Gastroesophageal sphincter (tissue), 3 donors: ENCODE results near the gene FUT8.

Source experiments
- EP300 ChIP-seq: sonication (generic); formaldehyde crosslinking; IDR thresholded peaks from one replicate; pipeline ENCODE4 v1.6.1; 2017; ENCODE audit warnings: antibody characterized with exemption, mild to moderate bottlenecking
- POLR2A ChIP-seq, 2 donors: fragments of 450-650 bp; IDR thresholded peaks; one replicate each; pipeline ENCODE4 v1.6.1; 2017; ENCODE audit warnings: antibody characterized with exemption in 2 of 2, mild to moderate bottlenecking in 2 of 2, moderate library complexity in 1 of 2
- POLR2AphosphoS5 ChIP-seq: sonication (generic); formaldehyde crosslinking; IDR thresholded peaks from one replicate; pipeline ENCODE4 v1.6.1; 2017; ENCODE audit warnings: antibody characterized with exemption
- TF ChIP-seq, protein P1 (sequence below), 4 experiments: fragments of 200-600 bp in 2 of 4; fragments of 450-650 bp in 2 of 4; sonication (generic) in 1 of 4; IDR thresholded peaks; one replicate each; pipeline ENCODE4 v1.5.1; 2017 to 2019; ENCODE audit warnings: antibody characterized with exemption in 4 of 4, mild to moderate bottlenecking in 2 of 4, moderate library complexity in 2 of 4

DNA sequence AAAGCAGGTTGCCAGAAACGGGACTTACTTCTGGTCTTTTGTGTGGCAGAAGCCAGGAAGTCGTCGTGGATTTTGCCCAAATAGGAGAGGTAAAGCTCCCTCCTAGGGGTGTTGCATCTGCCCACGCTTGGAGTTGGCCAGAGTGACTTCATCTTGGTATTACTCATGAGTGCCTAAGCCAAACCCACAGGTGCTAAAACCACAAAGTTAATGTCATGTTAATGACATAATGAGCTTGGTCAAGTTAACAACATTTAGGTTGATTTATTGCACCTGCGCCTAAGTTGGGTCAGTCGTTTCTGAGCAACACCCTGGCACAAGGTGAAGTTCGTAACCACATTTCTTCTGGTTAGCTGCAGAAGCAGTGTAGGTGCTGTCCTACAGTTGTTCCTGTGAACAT, 225.2 kb downstream of the FUT8 start:
- TF ChIP-seq, protein P1, sequence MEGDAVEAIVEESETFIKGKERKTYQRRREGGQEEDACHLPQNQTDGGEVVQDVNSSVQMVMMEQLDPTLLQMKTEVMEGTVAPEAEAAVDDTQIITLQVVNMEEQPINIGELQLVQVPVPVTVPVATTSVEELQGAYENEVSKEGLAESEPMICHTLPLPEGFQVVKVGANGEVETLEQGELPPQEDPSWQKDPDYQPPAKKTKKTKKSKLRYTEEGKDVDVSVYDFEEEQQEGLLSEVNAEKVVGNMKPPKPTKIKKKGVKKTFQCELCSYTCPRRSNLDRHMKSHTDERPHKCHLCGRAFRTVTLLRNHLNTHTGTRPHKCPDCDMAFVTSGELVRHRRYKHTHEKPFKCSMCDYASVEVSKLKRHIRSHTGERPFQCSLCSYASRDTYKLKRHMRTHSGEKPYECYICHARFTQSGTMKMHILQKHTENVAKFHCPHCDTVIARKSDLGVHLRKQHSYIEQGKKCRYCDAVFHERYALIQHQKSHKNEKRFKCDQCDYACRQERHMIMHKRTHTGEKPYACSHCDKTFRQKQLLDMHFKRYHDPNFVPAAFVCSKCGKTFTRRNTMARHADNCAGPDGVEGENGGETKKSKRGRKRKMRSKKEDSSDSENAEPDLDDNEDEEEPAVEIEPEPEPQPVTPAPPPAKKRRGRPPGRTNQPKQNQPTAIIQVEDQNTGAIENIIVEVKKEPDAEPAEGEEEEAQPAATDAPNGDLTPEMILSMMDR (IDR thresholded peaks at IDR 0.05): no peak
- TF ChIP-seq POLR2A (IDR thresholded peaks at IDR 0.05) (no peak), POLR2AphosphoS5 (no peak), EP300 (no peak)
